T-cell (primary cell): ENCODE data around the gene CNOT6L. TPM values are rescaled to one million over a fixed set of nuclear protein-coding genes. Genes with fewer than 3 reads are reported as not detected.
"Not testable (repeated sequence)": the region's sequence is repeated elsewhere in the genome, so short reads cannot be mapped to it uniquely, and the experiment has no call there.

ENCODE experiments used
- ATAC-seq, 4 experiments: fragments of 200-7000 bp in 3 of 4; fragments of 150-1000 bp in 1 of 4; cut with Tn5 transposase; replicated peaks in 1 of 4; 1 replicate in 3 of 4; 2 replicates in 1 of 4; pipeline ENCODE4 v1.10.0; 2021; ENCODE audit warnings: moderate library complexity in 3 of 4, mild to moderate bottlenecking in 2 of 4, moderate number of reproducible peaks in 1 of 4
- CTCF ChIA-PET, 2 donors: fragments of 300-600 bp; sonication (Branson Sonifier 250); formaldehyde crosslinking; loops; one replicate each; lab custom pipeline; 2022; ENCODE audit warnings: antibody characterized with exemption in 2 of 2; lab: Charles Lee
- POLR2A ChIA-PET, 2 donors: fragments of 300-600 bp; sonication (Branson Sonifier 250); formaldehyde crosslinking; loops; one replicate each; lab custom pipeline; 2022; ENCODE audit warnings: antibody characterized with exemption in 2 of 2; lab: Charles Lee
- DNase-seq, 35 experiments: peaks; one replicate each; pipeline versions ENCODE4 v3.0.0 to v3.0.0-alpha.2; 2013 to 2023
- H3K27ac ChIP-seq: one replicate; pipeline ENCODE4 v1.5.1; 2013; ENCODE audit warnings: low read length
- H3K27me3 ChIP-seq, 2 experiments: replicated peaks in 1 of 2; 1 replicate in 1 of 2; 2 replicates in 1 of 2; pipeline versions ENCODE4 v1.6.1 to v1.7.0; 2013; ENCODE audit warnings: low read length in 1 of 2, mixed read lengths in 1 of 2; ENCODE audit not compliant: control insufficient read depth in 2 of 2, insufficient read depth in 2 of 2; ENCODE audit errors: extremely low read depth in 1 of 2
- H3K36me3 ChIP-seq, 2 donors: 1 replicate in 1 of 2; 2 replicates in 1 of 2; pipeline versions ENCODE4 v1.6.1 to v1.7.0; 2013; ENCODE audit warnings: low read length in 1 of 2; ENCODE audit not compliant: control insufficient read depth in 2 of 2, insufficient read depth in 1 of 2; ENCODE audit errors: extremely low read depth in 1 of 2
- H3K4me1 ChIP-seq, 2 experiments: 1 replicate in 1 of 2; 2 replicates in 1 of 2; pipeline versions ENCODE4 v1.6.1 to v1.7.0; 2013; ENCODE audit warnings: low read length in 2 of 2, mixed read lengths in 1 of 2; ENCODE audit not compliant: insufficient read depth in 2 of 2, control insufficient read depth in 1 of 2; ENCODE audit errors: extremely low read depth in 1 of 2
- H3K4me3 ChIP-seq, 2 donors: 1 replicate in 1 of 2; 2 replicates in 1 of 2; pipeline versions ENCODE4 v1.5.1 to v1.7.0; 2013; ENCODE audit warnings: mild to moderate bottlenecking in 2 of 2, low read length in 1 of 2, moderate library complexity in 1 of 2; ENCODE audit not compliant: control insufficient read depth in 1 of 2; ENCODE audit errors: extremely low read depth in 1 of 2
- H3K9me3 ChIP-seq: 2 replicates; pipeline ENCODE4 v1.7.0; 2013
- H3K27ac Mint-ChIP-seq, 2 donors: one replicate each; pipeline ENCODE4 v1.8.0; 2020 to 2021; ENCODE audit warnings: mild to moderate bottlenecking in 2 of 2, mixed read lengths in 2 of 2
- H3K27me3 Mint-ChIP-seq, 2 donors: one replicate each; pipeline ENCODE4 v1.8.0; 2021 to 2022; ENCODE audit warnings: mixed read lengths in 2 of 2
- H3K36me3 Mint-ChIP-seq: one replicate; pipeline ENCODE4 v1.8.0; 2021; ENCODE audit warnings: mixed read lengths
- H3K4me1 Mint-ChIP-seq, 3 donors: one replicate each; pipeline ENCODE4 v1.8.0; 2020 to 2022; ENCODE audit warnings: mixed read lengths in 3 of 3, mild to moderate bottlenecking in 1 of 3
- H3K4me3 Mint-ChIP-seq, 3 donors: one replicate each; pipeline ENCODE4 v1.8.0; 2020 to 2022; ENCODE audit warnings: mild to moderate bottlenecking in 3 of 3, mixed read lengths in 3 of 3, moderate library complexity in 3 of 3
- H3K9me3 Mint-ChIP-seq, 3 donors: one replicate each; pipeline ENCODE4 v1.8.0; 2020 to 2022; ENCODE audit warnings: mixed read lengths in 3 of 3
- WGBS: methylation state at CpG from one replicate; pipeline ENCODE4 v1.1.5; 2013; ENCODE audit warnings: missing lambda C conversion rate; ENCODE audit not compliant: insufficient coverage; 5-methylcytosine and 5-hydroxymethylcytosine counted together
- total RNA-seq, 35 experiments: library from RNA in 6 of 35; stranded (reverse) in 6 of 35; fragments of 120-200 nt in 1 of 35; gene quantifications; one replicate each; pipeline versions ENCODE4 v1.2.1 to v1.2.4 and lab custom pipeline; 2013 to 2026

Gene CNOT6L
- total RNA-seq, 5 donors from 2014 or later (not counting 1 experiment from before 2014, with no cell fraction given), result 159 to 207 (median 170) TPM

GRCh38 chr4:77787969-77788368 lies 31.2 kb downstream of the CNOT6L start:
- Histone ChIP-seq H3K4me3 (no peak overlapping the region), H3K9me3 (no peaks in the 10 kb centered on the region), H3K27ac (no peak overlapping the region), H3K27me3 (no peaks in the 10 kb centered on the region), H3K36me3 (no peaks in the 10 kb centered on the region), H3K4me1 (peaks cover 24 to 45% of the 10 kb centered on the region in 2 experiments)
- H3K36me3 Mint-ChIP-seq, result peaks cover 12% of the 10 kb centered on the region
- H3K4me3 Mint-ChIP-seq, result peak overlapping the region in 2 of 3 donors; percentile 5 to 8
- peaks cover 78 to 88% (median 86%) of the 10 kb centered on the region in 3 donors for H3K4me1 Mint-ChIP-seq
- no peaks in the 10 kb centered on the region for H3K9me3 Mint-ChIP-seq
- CTCF ChIA-PET, result no interaction called here
- H3K27ac Mint-ChIP-seq, result no peak overlapping the region
- ATAC-seq (no peak), DNase-seq (no peak)
- H3K27me3 Mint-ChIP-seq, result no peaks in the 10 kb centered on the region
- POLR2A ChIA-PET, result interaction anchor here (0.5 to 1.4 kb wide), 3 partner anchors 13 to 131 kb away, joined by 3 to 7 read pairs (median 6); no protein-coding TSS in a partner anchor
- no CpG with 5 or more reads among the region's 3 CpGs for WGBS

- no peak overlapping the region for H3K4me3 ChIP-seq
- Mint-ChIP-seq H3K27ac (peak overlapping the region; percentile 7 to 31), H3K36me3 (peaks cover 9% of the 10 kb centered on the region), H3K4me3 (peak overlapping the region in 1 of 3 donors; percentile 50), H3K9me3 (no peaks in the 10 kb centered on the region), H3K27me3 (no peaks in the 10 kb centered on the region), H3K4me1 (peaks cover 84 to 89% (median 85%) of the 10 kb centered on the region in 3 donors)
- ChIA-PET CTCF (no interaction called here), POLR2A (interaction anchor here in 1 of 2 donors (0.6 to 1.0 kb wide), 2 partner anchors 9 to 72 kb away, joined by 3 to 4 read pairs; no protein-coding TSS in a partner anchor)
- H3K9me3 ChIP-seq, result no peaks in the 10 kb centered on the region
- no peaks in the 10 kb centered on the region for H3K27me3 ChIP-seq
- ATAC-seq (peak in 1 of 4 experiments; percentile 4), DNase-seq (no peak)
- no peaks in the 10 kb centered on the region for H3K36me3 ChIP-seq
- no peak overlapping the region for H3K27ac ChIP-seq
- H3K4me1 ChIP-seq, result peaks cover 21 to 39% of the 10 kb centered on the region in 2 experiments
- WGBS, result 100% methylated on average over 2 of the region's 6 CpGs
Measured at GRCh38 chr4:77785669-77786068, 33.5 kb downstream of the CNOT6L start.

GRCh38 chr4:77783895-77784294 lies 35.3 kb downstream of the CNOT6L start:
- Mint-ChIP-seq H3K4me1 (peaks cover 82 to 86% (median 85%) of the 10 kb centered on the region in 3 donors), H3K36me3 (peaks cover 5% of the 10 kb centered on the region), H3K27me3 (no peaks in the 10 kb centered on the region), H3K27ac (no peak overlapping the region), H3K4me3 (peak overlapping the region in 1 of 3 donors; percentile 50), H3K9me3 (no peaks in the 10 kb centered on the region)
- ChIA-PET POLR2A (interaction anchor here (0.6 to 1.5 kb wide), 4 partner anchors 15 to 33 kb away, joined by 3 to 4 read pairs (median 4); no protein-coding TSS in a partner anchor), CTCF (interaction anchor here (0.7 kb wide), 2 partner anchors 37 to 42 kb away, joined by 3 to 4 read pairs; no protein-coding TSS in a partner anchor)
- 100% methylated on average over 2 of the region's 6 CpGs for WGBS
- Histone ChIP-seq H3K36me3 (no peaks in the 10 kb centered on the region), H3K27me3 (no peaks in the 10 kb centered on the region), H3K27ac (no peak overlapping the region), H3K4me1 (peaks cover 14 to 28% of the 10 kb centered on the region in 2 experiments), H3K9me3 (no peaks in the 10 kb centered on the region), H3K4me3 (no peak overlapping the region)
- DNase-seq (no peak), ATAC-seq (no peak)

GRCh38 chr4:77782102-77782835 lies 36.9 kb downstream of the CNOT6L start:
- peaks cover 5% of the 10 kb centered on the region for H3K36me3 Mint-ChIP-seq
- Histone ChIP-seq H3K4me3 (no peak overlapping the region), H3K27me3 (no peaks in the 10 kb centered on the region), H3K27ac (no peak overlapping the region), H3K9me3 (no peaks in the 10 kb centered on the region), H3K36me3 (no peaks in the 10 kb centered on the region), H3K4me1 (peaks cover 16 to 30% of the 10 kb centered on the region in 2 experiments)
- H3K27ac Mint-ChIP-seq, result peak overlapping the region in 1 of 2 donors; percentile 60
- ChIA-PET POLR2A (interaction anchor here (0.6 to 1.5 kb wide), 18 partner anchors 7 to 1006 kb away, joined by 3 to 10 read pairs (median 4); no protein-coding TSS in a partner anchor), CTCF (interaction anchor here (0.6 to 1.4 kb wide), 5 partner anchors 12 to 67 kb away, joined by 3 to 4 read pairs (median 3); no protein-coding TSS in a partner anchor)
- no peak for DNase-seq
- ATAC-seq, result peak in 1 of 4 experiments; percentile 9
- no peaks in the 10 kb centered on the region for H3K9me3 Mint-ChIP-seq
- WGBS, result no CpG with 5 or more reads among the region's 1 CpG
- H3K4me3 Mint-ChIP-seq, result peak overlapping the region; percentile 13 to 59 (median 32)
- no peaks in the 10 kb centered on the region for H3K27me3 Mint-ChIP-seq
- H3K4me1 Mint-ChIP-seq, result peaks cover 81 to 83% (median 81%) of the 10 kb centered on the region in 3 donors

- no CpG with 5 or more reads among the region's 2 CpGs for WGBS
- ATAC-seq, H3K27me3 Mint-ChIP-seq, H3K9me3 ChIP-seq, H3K27me3 ChIP-seq, DNase-seq, H3K9me3 Mint-ChIP-seq, H3K27ac ChIP-seq, CTCF ChIA-PET, H3K4me3 ChIP-seq, H3K36me3 ChIP-seq: not testable (repeated sequence)
- H3K4me1 Mint-ChIP-seq, result peaks cover 81 to 86% (median 84%) of the 10 kb centered on the region in 3 donors
- peak overlapping the region in 1 of 3 donors; percentile 0 for H3K4me3 Mint-ChIP-seq
- POLR2A ChIA-PET, result interaction anchor here (0.5 to 1.2 kb wide), 6 partner anchors 11 to 821 kb away, joined by 3 to 14 read pairs (median 3); no protein-coding TSS in a partner anchor
- peaks cover 19 to 24% of the 10 kb centered on the region in 2 experiments for H3K4me1 ChIP-seq
- peaks cover 14% of the 10 kb centered on the region for H3K36me3 Mint-ChIP-seq
- peak overlapping the region in 1 of 2 donors; percentile 77 for H3K27ac Mint-ChIP-seq
Measured at GRCh38 chr4:77780762-77781161, 38.4 kb downstream of the CNOT6L start.

- ATAC-seq, result peak in 1 of 4 experiments; percentile 7
- DNase-seq, result no peak
- Mint-ChIP-seq H3K36me3 (peaks cover 37% of the 10 kb centered on the region), H3K27me3 (no peaks in the 10 kb centered on the region), H3K9me3 (no peaks in the 10 kb centered on the region), H3K4me3 (peak overlapping the region in 1 of 3 donors; percentile 24), H3K27ac (peak overlapping the region; percentile 25 to 41), H3K4me1 (peaks cover 60 to 69% (median 68%) of the 10 kb centered on the region in 3 donors)
- WGBS, result no CpG with 5 or more reads among the region's 1 CpG
- H3K27ac ChIP-seq, result no peak overlapping the region
- no peaks in the 10 kb centered on the region for H3K27me3 ChIP-seq
- H3K4me3 ChIP-seq, result no peak overlapping the region
- H3K4me1 ChIP-seq, result peaks cover 9 to 13% of the 10 kb centered on the region in 2 experiments
- no peaks in the 10 kb centered on the region for H3K9me3 ChIP-seq
- H3K36me3 ChIP-seq, result peaks cover 3 to 19% of the 10 kb centered on the region in 2 donors
- CTCF ChIA-PET, result no interaction called here
- POLR2A ChIA-PET, result no interaction called here
Measured at GRCh38 chr4:77777135-77777807, 41.9 kb downstream of the CNOT6L start.
